ENCODE results near the gene SNRPA1.

Gene SNRPA1

DNA sequence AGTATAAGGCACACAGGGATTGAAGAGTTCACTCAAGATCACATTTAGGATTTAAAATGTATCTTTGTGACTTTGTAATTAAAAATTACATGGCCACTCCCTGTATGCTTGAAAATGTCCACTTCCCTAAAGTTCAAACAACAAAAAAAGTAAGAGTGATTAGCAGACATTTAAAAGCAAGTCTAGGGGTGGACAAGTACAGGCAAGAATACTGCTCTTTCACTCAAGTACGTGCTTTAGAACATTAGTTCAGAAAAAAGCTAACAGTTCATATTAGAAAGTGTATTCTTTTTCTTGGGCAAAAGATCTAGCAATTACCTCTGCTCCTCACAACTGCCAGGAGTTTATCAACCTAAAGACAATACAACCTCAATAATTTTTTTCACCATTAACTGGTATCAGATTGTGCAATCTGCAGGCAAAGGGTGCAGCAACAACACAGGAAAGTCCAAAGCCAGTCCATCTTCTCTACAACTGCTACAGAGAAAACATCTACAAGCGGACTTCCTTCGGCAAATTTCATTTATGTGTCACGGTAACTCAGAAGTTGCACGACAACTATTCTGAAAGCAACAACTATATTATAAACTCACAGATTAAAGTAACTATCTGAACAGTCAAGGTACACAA, 61.3 kb downstream of the SNRPA1 start:
- DNase-seq, result no peak

DNA sequence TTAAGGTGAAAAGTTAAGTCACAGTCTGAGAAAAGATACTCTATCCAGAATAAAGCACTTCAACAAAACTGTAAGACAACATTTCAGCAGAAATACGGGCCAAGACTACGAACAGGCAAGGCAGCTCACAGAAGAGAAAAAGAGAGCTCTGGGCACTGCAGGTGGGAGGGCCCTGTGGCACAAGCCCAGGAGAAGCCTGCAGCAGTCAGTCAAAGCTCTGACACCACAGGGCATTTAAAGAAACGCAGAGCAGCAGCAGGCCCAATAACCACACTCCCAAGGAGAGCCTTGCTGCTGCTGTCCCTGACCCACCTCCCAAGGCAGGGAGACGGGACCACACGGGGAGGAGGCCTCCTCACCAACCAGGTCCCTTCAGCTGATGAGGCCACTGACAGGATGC, 62.4 kb downstream of the SNRPA1 start:
- DNase-seq, result no peak

Data from NCI-H446 (cell line).